GM23338 (cell line): ENCODE measurements around the gene EPG5.

Source experiments
- NANOG ChIP-seq: IDR thresholded peaks from 2 replicates; pipeline ENCODE4 v1.6.1; 2016; ENCODE audit warnings: antibody characterized with exemption, borderline replicate concordance
- POLR2AphosphoS5 ChIP-seq: IDR thresholded peaks from 2 replicates; pipeline ENCODE4 v1.6.1; 2016; ENCODE audit warnings: antibody characterized with exemption, low read depth
- TF ChIP-seq, protein P1 (sequence below), 2 experiments: fragments of 200-600 bp in 1 of 2; sonication (generic) in 1 of 2; conservative IDR thresholded peaks; 2 replicates each; pipeline versions ENCODE4 v1.5.1 to v1.6.1; 2016 to 2017; ENCODE audit warnings: antibody characterized with exemption in 2 of 2, low read depth in 2 of 2, mild to moderate bottlenecking in 2 of 2, moderate library complexity in 1 of 2

DNA sequence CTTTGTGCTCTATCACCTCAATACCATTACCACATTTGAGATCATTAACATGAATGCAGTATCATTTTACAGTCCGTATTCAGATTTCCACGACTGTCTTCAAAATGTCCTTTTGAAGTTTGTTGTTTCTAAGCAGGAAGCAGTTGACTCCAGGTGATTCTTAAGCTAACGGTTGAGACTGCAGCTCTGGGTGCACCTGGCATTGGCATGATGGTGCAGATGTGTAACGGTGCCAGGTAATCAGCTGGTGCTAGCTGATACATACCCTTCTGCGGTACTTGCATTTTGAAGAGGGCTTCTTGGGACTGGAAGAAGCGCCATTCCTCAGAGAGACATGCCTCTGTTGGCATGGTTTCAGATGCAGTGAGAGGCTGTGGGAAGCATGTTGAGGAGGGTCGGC, 122.2 kb downstream of the EPG5 start:
- TF ChIP-seq, protein P1, sequence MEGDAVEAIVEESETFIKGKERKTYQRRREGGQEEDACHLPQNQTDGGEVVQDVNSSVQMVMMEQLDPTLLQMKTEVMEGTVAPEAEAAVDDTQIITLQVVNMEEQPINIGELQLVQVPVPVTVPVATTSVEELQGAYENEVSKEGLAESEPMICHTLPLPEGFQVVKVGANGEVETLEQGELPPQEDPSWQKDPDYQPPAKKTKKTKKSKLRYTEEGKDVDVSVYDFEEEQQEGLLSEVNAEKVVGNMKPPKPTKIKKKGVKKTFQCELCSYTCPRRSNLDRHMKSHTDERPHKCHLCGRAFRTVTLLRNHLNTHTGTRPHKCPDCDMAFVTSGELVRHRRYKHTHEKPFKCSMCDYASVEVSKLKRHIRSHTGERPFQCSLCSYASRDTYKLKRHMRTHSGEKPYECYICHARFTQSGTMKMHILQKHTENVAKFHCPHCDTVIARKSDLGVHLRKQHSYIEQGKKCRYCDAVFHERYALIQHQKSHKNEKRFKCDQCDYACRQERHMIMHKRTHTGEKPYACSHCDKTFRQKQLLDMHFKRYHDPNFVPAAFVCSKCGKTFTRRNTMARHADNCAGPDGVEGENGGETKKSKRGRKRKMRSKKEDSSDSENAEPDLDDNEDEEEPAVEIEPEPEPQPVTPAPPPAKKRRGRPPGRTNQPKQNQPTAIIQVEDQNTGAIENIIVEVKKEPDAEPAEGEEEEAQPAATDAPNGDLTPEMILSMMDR (conservative IDR thresholded peaks at IDR 0.05; ENCODE audit: low read depth in 2 of 2) = no peak
- TF ChIP-seq NANOG = no peak
- no peak for TF ChIP-seq POLR2AphosphoS5
